Naive thymus-derived CD4-positive, alpha-beta T cell (primary cell): ENCODE results near the gene GPC6. TPM values are rescaled to one million over a fixed set of nuclear protein-coding genes. Genes with fewer than 3 reads are reported as not detected.

Experiments used
- ATAC-seq: fragments of 150-1000 bp; cut with Tn5 transposase; 2 replicates; pipeline ENCODE4 v1.10.0; 2021; ENCODE audit warnings: mild to moderate bottlenecking, moderate library complexity
- CTCF ChIA-PET: fragments of 350-600 bp; sonication (Branson Sonifier 250); formaldehyde crosslinking; loops from one replicate; lab custom pipeline; 2021; ENCODE audit warnings: antibody characterized with exemption; lab: Charles Lee
- POLR2A ChIA-PET: fragments of 350-600 bp; sonication (Branson Sonifier 250); formaldehyde crosslinking; loops from one replicate; lab custom pipeline; 2021; ENCODE audit warnings: antibody characterized with exemption, inconsistent platforms; lab: Charles Lee
- DNase-seq, 9 donors: peaks; one replicate each; pipeline versions ENCODE4 v3.0.0 to v3.0.0-alpha.2; 2020 to 2022; ENCODE audit warnings: mixed read lengths in 1 of 9
- H3K27ac ChIP-seq: one replicate; pipeline ENCODE4 v1.7.0; 2013; ENCODE audit warnings: mild to moderate bottlenecking, low read depth, low read length, moderate library complexity
- H3K27me3 ChIP-seq, 2 donors: one replicate each; pipeline ENCODE4 v1.7.0; 2013; ENCODE audit warnings: low read length in 2 of 2, mild to moderate bottlenecking in 2 of 2, moderate library complexity in 2 of 2; ENCODE audit not compliant: control insufficient read depth in 2 of 2, insufficient read depth in 2 of 2
- H3K36me3 ChIP-seq, 3 experiments: 1 replicate in 2 of 3; 2 replicates in 1 of 3; pipeline ENCODE4 v1.7.0; 2013; ENCODE audit warnings: low read length in 3 of 3, mild to moderate bottlenecking in 3 of 3, moderate library complexity in 1 of 3; ENCODE audit not compliant: insufficient read depth in 3 of 3, control insufficient read depth in 2 of 3
- H3K4me1 ChIP-seq, 2 donors: one replicate each; pipeline ENCODE4 v1.7.0; 2013; ENCODE audit warnings: low read length in 2 of 2, mild to moderate bottlenecking in 2 of 2, moderate library complexity in 1 of 2; ENCODE audit not compliant: control insufficient read depth in 2 of 2, insufficient read depth in 2 of 2
- H3K4me3 ChIP-seq: 2 replicates; pipeline ENCODE4 v1.7.0; 2013; ENCODE audit warnings: mild to moderate bottlenecking, low read length
- H3K9me3 ChIP-seq, 3 experiments: 1 replicate in 2 of 3; 2 replicates in 1 of 3; pipeline ENCODE4 v1.7.0; 2013; ENCODE audit warnings: low read length in 3 of 3; ENCODE audit not compliant: control insufficient read depth in 2 of 3
- H3K27ac Mint-ChIP-seq, 9 donors: one replicate each; pipeline ENCODE4 v1.8.0; 2020 to 2022; ENCODE audit warnings: mixed read lengths in 9 of 9, mild to moderate bottlenecking in 8 of 9, moderate library complexity in 5 of 9, inconsistent platforms in 2 of 9
- H3K27me3 Mint-ChIP-seq, 5 donors: one replicate each; pipeline ENCODE4 v1.8.0; 2021 to 2022; ENCODE audit warnings: mixed read lengths in 5 of 5, mild to moderate bottlenecking in 1 of 5
- H3K36me3 Mint-ChIP-seq, 5 donors: one replicate each; pipeline ENCODE4 v1.8.0; 2020 to 2022; ENCODE audit warnings: mixed read lengths in 5 of 5, mild to moderate bottlenecking in 3 of 5, inconsistent platforms in 1 of 5
- H3K4me1 Mint-ChIP-seq, 7 donors: one replicate each; pipeline ENCODE4 v1.8.0; 2020 to 2022; ENCODE audit warnings: mixed read lengths in 7 of 7, mild to moderate bottlenecking in 3 of 7, inconsistent platforms in 1 of 7
- H3K4me3 Mint-ChIP-seq, 10 donors: one replicate each; pipeline ENCODE4 v1.8.0; 2020 to 2022; ENCODE audit warnings: mild to moderate bottlenecking in 10 of 10, mixed read lengths in 10 of 10, moderate library complexity in 6 of 10, inconsistent platforms in 2 of 10
- H3K9me3 Mint-ChIP-seq, 11 donors: one replicate each; pipeline ENCODE4 v1.8.0; 2020 to 2022; ENCODE audit warnings: mixed read lengths in 11 of 11, mild to moderate bottlenecking in 4 of 11, inconsistent platforms in 1 of 11, moderate library complexity in 1 of 11
- intact Hi-C, 2 donors: fragments of 100-400 bp; cut with micrococcal nuclease; formaldehyde crosslinking; loops; one replicate each; pipeline ENCODE4 v1.15.1; 2023
- polyA plus RNA-seq, 2 donors: library from polyadenylated mRNA; unstranded; fragments of 300-500 nt; fragmentation: Illumina TruSeq; gene quantifications; one replicate each; pipeline ENCODE4 v1.2.3, GENCODE V29; 2021
- total RNA-seq, 6 experiments: library from RNA in 5 of 6; stranded (reverse) in 5 of 6; gene quantifications; 1 replicate in 5 of 6; 2 replicates in 1 of 6; pipeline ENCODE4 v1.2.3 and lab custom pipeline; 2021 to 2026

The GPC6 gene
- total and polyA plus RNA-seq, 7 experiments from 2014 or later: not detected

DNA sequence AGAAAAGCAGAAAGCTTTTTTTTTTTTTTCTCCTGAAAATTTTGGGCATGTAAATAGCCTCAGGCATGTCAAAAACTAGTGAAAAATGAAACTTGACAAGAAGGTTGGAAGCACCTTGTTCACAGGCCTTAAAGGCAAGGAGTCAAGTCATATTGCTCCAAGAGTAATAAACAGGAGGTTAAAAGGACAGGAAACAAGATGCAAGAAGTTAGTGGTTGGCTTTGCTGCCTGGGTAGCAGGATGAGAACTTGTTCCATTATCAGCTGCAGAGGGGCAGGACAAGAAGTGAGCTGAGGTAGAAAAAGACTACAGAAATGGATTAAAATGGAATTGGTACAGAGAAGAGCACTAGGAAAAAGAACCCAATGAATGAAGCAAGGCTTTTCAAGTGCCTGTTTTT lies 1010.3 kb downstream of the GPC6 start:
- ChIA-PET POLR2A (interaction anchor here (0.8 kb wide), 1 partner anchor 84 kb away, joined by 3 read pairs; no protein-coding TSS in a partner anchor), CTCF (interaction anchor here (1.0 to 2.3 kb wide), 2 partner anchors 87 to 125 kb away, joined by 3 to 7 read pairs; no protein-coding TSS in a partner anchor)
- no peaks in the 10 kb centered on the region for H3K27me3 Mint-ChIP-seq
- Histone ChIP-seq H3K9me3 (no peaks in the 10 kb centered on the region), H3K4me1 (peaks cover 0 to 23% of the 10 kb centered on the region in 2 donors), H3K36me3 (no peaks in the 10 kb centered on the region), H3K4me3 (no peak overlapping the region), H3K27ac (no peak overlapping the region), H3K27me3 (no peaks in the 10 kb centered on the region)
- H3K4me1 Mint-ChIP-seq: peaks cover 24 to 45% (median 41%) of the 10 kb centered on the region in 7 donors
- no peaks in the 10 kb centered on the region for H3K36me3 Mint-ChIP-seq
- no peaks in the 10 kb centered on the region for H3K9me3 Mint-ChIP-seq
- peak overlapping the region in 6 of 9 donors; percentile 22 to 74 (median 38) for H3K27ac Mint-ChIP-seq
- H3K4me3 Mint-ChIP-seq: peak overlapping the region in 7 of 10 donors; percentile 11 to 61 (median 39)
- intact Hi-C loops: loop anchor here (5.0 kb wide), 2 partner anchors 80 to 90 kb away; no protein-coding TSS in a partner anchor
- DNase-seq (peak in 5 of 9 donors; percentile 2 to 18 (median 14)), ATAC-seq (no peak)

DNA sequence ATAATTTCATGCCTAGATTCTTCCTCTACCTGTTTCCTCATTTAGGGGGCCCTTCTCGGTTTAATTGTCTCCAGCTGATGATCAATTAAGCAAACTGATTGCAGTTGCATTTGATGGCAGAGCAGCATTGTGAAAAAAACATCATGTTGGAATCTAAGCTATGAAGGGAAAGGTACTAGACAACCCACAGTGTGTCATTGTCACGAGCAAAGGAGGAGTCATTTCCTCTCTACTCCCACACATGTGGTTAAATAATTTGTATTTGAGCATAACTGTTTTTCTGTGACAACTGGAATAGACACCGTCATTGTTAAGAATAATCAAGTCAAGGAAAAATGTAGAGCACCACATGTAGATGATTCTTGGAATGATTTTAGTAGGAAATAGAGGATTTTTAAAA lies 1012.5 kb downstream of the GPC6 start:
- H3K36me3 Mint-ChIP-seq: no peaks in the 10 kb centered on the region
- H3K27ac ChIP-seq: no peak overlapping the region
- peak overlapping the region in 9 of 10 donors; percentile 12 to 59 (median 38) for H3K4me3 Mint-ChIP-seq
- ChIA-PET CTCF (no interaction called here), POLR2A (interaction anchor here (0.6 to 1.1 kb wide), 3 partner anchors 18 to 179 kb away, joined by 3 to 4 read pairs (median 3); no protein-coding TSS in a partner anchor)
- no peaks in the 10 kb centered on the region for H3K9me3 ChIP-seq
- H3K4me1 ChIP-seq: peaks cover 0 to 23% of the 10 kb centered on the region in 2 donors
- peaks cover 24 to 45% (median 41%) of the 10 kb centered on the region in 7 donors for H3K4me1 Mint-ChIP-seq
- peak in 7 of 9 donors; percentile 24 to 55 (median 35) for DNase-seq
- H3K9me3 Mint-ChIP-seq: no peaks in the 10 kb centered on the region
- intact Hi-C loops: loop anchor here (5.0 kb wide), 2 partner anchors 78 to 88 kb away; no protein-coding TSS in a partner anchor
- H3K4me3 ChIP-seq: no peak overlapping the region
- no peaks in the 10 kb centered on the region for H3K27me3 Mint-ChIP-seq
- H3K27ac Mint-ChIP-seq: peak overlapping the region in 7 of 9 donors; percentile 1 to 85 (median 24)
- ATAC-seq: peak; percentile 71
- no peaks in the 10 kb centered on the region for H3K27me3 ChIP-seq
- H3K36me3 ChIP-seq: no peaks in the 10 kb centered on the region

DNA sequence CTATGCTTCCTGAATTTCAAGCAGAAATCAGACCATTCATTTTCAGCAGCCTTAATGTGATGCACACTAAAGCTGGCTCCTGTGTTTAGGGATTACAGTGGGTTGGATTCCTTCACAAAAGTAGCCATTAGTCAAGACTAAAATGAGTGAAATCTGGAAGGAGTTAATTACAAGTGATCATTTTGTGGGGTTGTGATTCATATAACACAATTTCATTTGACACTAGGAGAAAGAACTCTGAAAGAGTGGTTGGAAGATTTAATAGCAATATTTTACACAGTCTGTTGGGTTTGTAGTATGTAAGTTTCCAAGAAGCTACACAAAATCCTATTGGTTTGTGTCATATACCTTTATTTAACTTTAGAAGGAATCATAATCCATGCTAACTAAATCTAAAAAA lies 1015.9 kb downstream of the GPC6 start:
- H3K27ac ChIP-seq: no peak overlapping the region
- H3K4me1 ChIP-seq: peaks cover 0 to 13% of the 10 kb centered on the region in 2 donors
- H3K27me3 ChIP-seq: no peaks in the 10 kb centered on the region
- H3K4me3 ChIP-seq: no peak overlapping the region
- ChIA-PET CTCF (interaction anchor here (0.7 kb wide), 1 partner anchor 11 kb away, joined by 4 read pairs; no protein-coding TSS in a partner anchor), POLR2A (interaction anchor here (1.7 kb wide), 1 partner anchor 10 kb away, joined by 4 read pairs; no protein-coding TSS in a partner anchor)
- ATAC-seq (no peak), DNase-seq (no peak)
- peaks cover 0 to 13% (median 2%) of the 10 kb centered on the region in 11 donors for H3K9me3 Mint-ChIP-seq
- H3K36me3 ChIP-seq: no peaks in the 10 kb centered on the region
- peaks cover 11 to 27% (median 26%) of the 10 kb centered on the region in 7 donors for H3K4me1 Mint-ChIP-seq
- no peaks in the 10 kb centered on the region for H3K36me3 Mint-ChIP-seq
- intact Hi-C loops: no loop called here
- H3K27ac Mint-ChIP-seq: no peak overlapping the region
- H3K27me3 Mint-ChIP-seq: peaks cover 0 to 2% (median 0%) of the 10 kb centered on the region in 5 donors
- peaks cover 0 to 6% (median 0%) of the 10 kb centered on the region in 3 experiments for H3K9me3 ChIP-seq
- no peak overlapping the region for H3K4me3 Mint-ChIP-seq

DNA sequence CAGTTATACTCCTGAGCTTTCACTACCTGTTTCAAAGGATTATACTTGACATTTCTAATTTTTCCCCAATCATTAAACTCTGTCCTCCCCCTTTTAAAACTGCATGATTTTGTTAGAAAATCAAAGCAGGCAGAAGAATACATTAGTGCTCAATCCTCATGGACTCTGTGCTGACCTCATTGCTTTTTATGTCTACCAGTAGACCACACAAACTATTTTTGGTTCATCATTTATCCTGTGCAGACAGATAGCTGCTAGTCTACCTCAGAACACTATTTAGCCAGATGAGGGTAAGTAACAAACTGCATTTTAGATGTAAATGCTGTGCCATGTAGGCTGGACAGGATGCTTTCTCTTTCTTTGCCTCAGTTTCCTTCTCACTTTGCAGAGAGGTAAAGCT lies 1016.9 kb downstream of the GPC6 start:
- peaks cover 0 to 11% of the 10 kb centered on the region in 2 donors for H3K4me1 ChIP-seq

DNA sequence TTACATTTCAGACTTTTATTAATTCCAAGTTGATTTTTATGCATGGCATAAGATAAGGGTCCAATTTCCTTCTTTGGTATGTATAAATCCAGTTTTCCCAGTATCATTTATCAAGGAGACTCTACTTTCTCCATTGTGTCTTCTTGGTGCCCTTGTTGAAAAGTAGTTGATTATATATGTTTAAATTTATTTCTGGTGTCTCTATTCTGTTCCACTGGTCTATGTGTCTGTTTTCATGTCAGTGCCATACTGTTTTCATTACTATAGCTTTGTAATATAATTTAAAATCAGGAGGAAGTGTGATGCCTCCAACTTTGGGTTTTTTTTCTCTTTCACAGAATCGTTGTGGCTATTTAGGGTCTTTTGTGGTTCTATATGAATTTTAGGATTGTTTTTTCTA lies 1019.9 kb downstream of the GPC6 start:
- intact Hi-C loops: no loop called here
- ATAC-seq: no peak
- H3K4me3 Mint-ChIP-seq: no peak overlapping the region
- H3K27ac Mint-ChIP-seq: no peak overlapping the region
- H3K27me3 Mint-ChIP-seq: peaks cover 0 to 8% (median 5%) of the 10 kb centered on the region in 5 donors
- no peak for DNase-seq
- H3K27me3 ChIP-seq: no peaks in the 10 kb centered on the region
- peaks cover 0 to 6% (median 0%) of the 10 kb centered on the region in 3 experiments for H3K9me3 ChIP-seq
- H3K4me1 Mint-ChIP-seq: no peaks in the 10 kb centered on the region
- H3K36me3 Mint-ChIP-seq: no peaks in the 10 kb centered on the region
- no peaks in the 10 kb centered on the region for H3K36me3 ChIP-seq
- ChIA-PET CTCF (no interaction called here), POLR2A (no interaction called here)
- no peaks in the 10 kb centered on the region for H3K4me1 ChIP-seq
- H3K27ac ChIP-seq: no peak overlapping the region
- no peak overlapping the region for H3K4me3 ChIP-seq
- peaks cover 0 to 13% (median 2%) of the 10 kb centered on the region in 11 donors for H3K9me3 Mint-ChIP-seq

More for the DNA sequence above, 1016.9 kb downstream of the GPC6 start:
- H3K27ac Mint-ChIP-seq: no peak overlapping the region
- H3K4me1 Mint-ChIP-seq: peaks cover 7 to 17% (median 16%) of the 10 kb centered on the region in 7 donors
- H3K27me3 Mint-ChIP-seq: peaks cover 0 to 3% (median 0%) of the 10 kb centered on the region in 5 donors
- no peak overlapping the region for H3K4me3 Mint-ChIP-seq
- no peaks in the 10 kb centered on the region for H3K36me3 Mint-ChIP-seq
- ChIA-PET CTCF (no interaction called here), POLR2A (interaction anchor here (0.6 to 1.7 kb wide), 2 partner anchors 11 to 37 kb away, joined by 3 to 4 read pairs; no protein-coding TSS in a partner anchor)
- intact Hi-C loops: no loop called here
- no peak overlapping the region for H3K4me3 ChIP-seq
- no peaks in the 10 kb centered on the region for H3K36me3 ChIP-seq
- no peak overlapping the region for H3K27ac ChIP-seq
- no peaks in the 10 kb centered on the region for H3K27me3 ChIP-seq
- ATAC-seq (no peak), DNase-seq (no peak)
- H3K9me3 Mint-ChIP-seq: peaks cover 0 to 13% (median 2%) of the 10 kb centered on the region in 11 donors
- peaks cover 0 to 6% (median 0%) of the 10 kb centered on the region in 3 experiments for H3K9me3 ChIP-seq

DNA sequence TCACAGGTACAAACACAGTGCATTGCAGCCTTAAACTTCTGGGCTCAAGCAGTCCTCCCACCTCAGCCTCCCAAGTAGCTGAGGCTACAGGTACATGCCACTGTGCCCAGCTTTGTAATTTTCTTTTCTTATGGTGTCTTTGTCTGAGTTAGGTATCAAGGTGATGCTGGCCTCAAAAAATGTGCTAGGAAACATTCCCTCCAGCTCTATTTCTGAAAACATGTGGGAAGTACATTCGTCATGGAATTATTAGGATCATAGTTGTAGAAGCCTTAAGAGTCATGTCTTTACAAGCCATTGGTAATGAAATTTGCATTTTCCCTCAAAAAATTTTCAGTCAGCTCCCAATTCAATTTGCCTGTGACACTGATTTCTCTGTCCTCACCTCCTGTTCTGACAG lies 1021.3 kb downstream of the GPC6 start:
- H3K4me1 Mint-ChIP-seq: no peaks in the 10 kb centered on the region
- ChIA-PET CTCF (no interaction called here), POLR2A (no interaction called here)
- H3K4me3 Mint-ChIP-seq: no peak overlapping the region
- H3K27me3 ChIP-seq: no peaks in the 10 kb centered on the region
- H3K9me3 Mint-ChIP-seq: peaks cover 0 to 13% (median 2%) of the 10 kb centered on the region in 11 donors
- H3K4me3 ChIP-seq: no peak overlapping the region
- H3K27ac ChIP-seq: no peak overlapping the region
- no peak for DNase-seq
- ATAC-seq: no peak
- H3K27ac Mint-ChIP-seq: no peak overlapping the region
- intact Hi-C loops: no loop called here
- H3K27me3 Mint-ChIP-seq: peaks cover 0 to 8% (median 5%) of the 10 kb centered on the region in 5 donors
- H3K4me1 ChIP-seq: no peaks in the 10 kb centered on the region
- H3K36me3 ChIP-seq: no peaks in the 10 kb centered on the region
- no peaks in the 10 kb centered on the region for H3K36me3 Mint-ChIP-seq
- peaks cover 0 to 6% (median 0%) of the 10 kb centered on the region in 3 experiments for H3K9me3 ChIP-seq
